Measurements from ENCODE around the gene MRPS11.
"Not testable (repeated sequence)": the region's sequence is repeated elsewhere in the genome, so short reads cannot be mapped to it uniquely, and the experiment has no call there.

The MRPS11 gene

GRCh38 chr15:88518903-88519302 is 51.4 kb downstream of the MRPS11 start:
- DNase-seq: no peak
- H3F3A ChIP-seq (ENCODE audit: insufficient read depth, low read length): no peaks in the 10 kb centered on the region
- H3K27me3 ChIP-seq (replicated peaks; ENCODE audit: insufficient read depth, low read length): no peaks in the 10 kb centered on the region
- no peaks in the 10 kb centered on the region for H4K20me1 ChIP-seq (ENCODE audit: insufficient read depth, low read length)
- H3K27ac ChIP-seq (ENCODE audit: low read length): no peak overlapping the region
- H3K79me2 ChIP-seq (ENCODE audit: low read length): no peaks in the 10 kb centered on the region
- no peaks in the 10 kb centered on the region for H3K9me3 ChIP-seq (replicated peaks; ENCODE audit: insufficient read depth, low read length)
- H3K4me1 ChIP-seq (ENCODE audit: low read length): no peaks in the 10 kb centered on the region
- TF ChIP-seq CTCF (IDR thresholded peaks at IDR 0.05; ENCODE audit: low read length) (no peak), EZH2 (optimal IDR thresholded peaks at IDR 0.05; ENCODE audit: low read depth, low read length) (no peak), EZH2phosphoT487 (IDR thresholded peaks at IDR 0.05; ENCODE audit: low read length) (no peak)
- no peaks in the 10 kb centered on the region for H3K36me3 ChIP-seq (replicated peaks; ENCODE audit: insufficient read depth, low read length)
- no peak overlapping the region for H2AFZ ChIP-seq (ENCODE audit: low read length)
- H3K4me2 ChIP-seq (ENCODE audit: low read depth, low read length): no peak overlapping the region
- no peaks in the 10 kb centered on the region for H3K9me2 ChIP-seq (replicated peaks; ENCODE audit: insufficient read depth, low read length)
- no peak overlapping the region for H3K9ac ChIP-seq (ENCODE audit: low read length)
- H3K4me3 ChIP-seq (ENCODE audit: low read length): no peak overlapping the region

- H3K9me3 ChIP-seq (replicated peaks; ENCODE audit: insufficient read depth, low read length): not testable (repeated sequence)
These were observed 56.6 kb downstream of the MRPS11 start for GRCh38 chr15:88524094-88524493.

GRCh38 chr15:88525418-88525817 is 57.9 kb downstream of the MRPS11 start:
- H4K20me1 ChIP-seq (ENCODE audit: insufficient read depth, low read length): no peaks in the 10 kb centered on the region
- DNase-seq: no peak
- H3K4me3 ChIP-seq (ENCODE audit: low read length): no peak overlapping the region
- no peaks in the 10 kb centered on the region for H3K79me2 ChIP-seq (ENCODE audit: low read length)
- H3K27ac ChIP-seq (ENCODE audit: low read length): no peak overlapping the region
- H3K27me3 ChIP-seq (replicated peaks; ENCODE audit: insufficient read depth, low read length): no peaks in the 10 kb centered on the region
- H3K4me2 ChIP-seq (ENCODE audit: low read depth, low read length): no peak overlapping the region
- no peaks in the 10 kb centered on the region for H3F3A ChIP-seq (ENCODE audit: insufficient read depth, low read length)
- TF ChIP-seq EZH2phosphoT487 (IDR thresholded peaks at IDR 0.05; ENCODE audit: low read length) (no peak), CTCF (IDR thresholded peaks at IDR 0.05; ENCODE audit: low read length) (no peak), EZH2 (optimal IDR thresholded peaks at IDR 0.05; ENCODE audit: low read depth, low read length) (no peak)
- H3K36me3 ChIP-seq (replicated peaks; ENCODE audit: insufficient read depth, low read length): peaks cover 3% of the 10 kb centered on the region; the same call in 1 of the 2 replicates
- no peak overlapping the region for H3K9ac ChIP-seq (ENCODE audit: low read length)
- H3K9me2 ChIP-seq (replicated peaks; ENCODE audit: insufficient read depth, low read length): no peaks in the 10 kb centered on the region
- H2AFZ ChIP-seq (ENCODE audit: low read length): no peak overlapping the region
- H3K9me3 ChIP-seq (replicated peaks; ENCODE audit: insufficient read depth, low read length): no peaks in the 10 kb centered on the region
- H3K4me1 ChIP-seq (ENCODE audit: low read length): no peaks in the 10 kb centered on the region

More at GRCh38 chr15:88524094-88524493, 56.6 kb downstream of the MRPS11 start:
- H3K4me2 ChIP-seq (ENCODE audit: low read depth, low read length); H3K27ac ChIP-seq (ENCODE audit: low read length); H4K20me1 ChIP-seq (ENCODE audit: insufficient read depth, low read length); H3K4me1 ChIP-seq (ENCODE audit: low read length); H3K79me2 ChIP-seq (ENCODE audit: low read length); H2AFZ ChIP-seq (ENCODE audit: low read length); DNase-seq; H3F3A ChIP-seq (ENCODE audit: insufficient read depth, low read length); H3K36me3 ChIP-seq (replicated peaks; ENCODE audit: insufficient read depth, low read length); H3K27me3 ChIP-seq (replicated peaks; ENCODE audit: insufficient read depth, low read length); H3K9ac ChIP-seq (ENCODE audit: low read length); H3K9me2 ChIP-seq (replicated peaks; ENCODE audit: insufficient read depth, low read length); H3K4me3 ChIP-seq (ENCODE audit: low read length): not testable (repeated sequence)

- H2AFZ ChIP-seq (ENCODE audit: low read length): no peak overlapping the region
- no peak overlapping the region for H3K9ac ChIP-seq (ENCODE audit: low read length)
- H3K4me1 ChIP-seq (ENCODE audit: low read length): no peaks in the 10 kb centered on the region
- DNase-seq: no peak
- no peak overlapping the region for H3K4me3 ChIP-seq (ENCODE audit: low read length)
- H3K27me3 ChIP-seq (replicated peaks; ENCODE audit: insufficient read depth, low read length): no peaks in the 10 kb centered on the region
- no peaks in the 10 kb centered on the region for H3K79me2 ChIP-seq (ENCODE audit: low read length)
- H3K9me2 ChIP-seq (replicated peaks; ENCODE audit: insufficient read depth, low read length): no peaks in the 10 kb centered on the region
- H3K27ac ChIP-seq (ENCODE audit: low read length): no peak overlapping the region
- H3K9me3 ChIP-seq (replicated peaks; ENCODE audit: insufficient read depth, low read length): no peaks in the 10 kb centered on the region
- no peaks in the 10 kb centered on the region for H4K20me1 ChIP-seq (ENCODE audit: insufficient read depth, low read length)
- TF ChIP-seq EZH2phosphoT487 (IDR thresholded peaks at IDR 0.05; ENCODE audit: low read length) (no peak), CTCF (IDR thresholded peaks at IDR 0.05; ENCODE audit: low read length) (no peak), EZH2 (optimal IDR thresholded peaks at IDR 0.05; ENCODE audit: low read depth, low read length) (no peak)
- peaks cover 3% of the 10 kb centered on the region; the same call in 1 of the 2 replicates for H3K36me3 ChIP-seq (replicated peaks; ENCODE audit: insufficient read depth, low read length)
- H3F3A ChIP-seq (ENCODE audit: insufficient read depth, low read length): no peaks in the 10 kb centered on the region
- no peak overlapping the region for H3K4me2 ChIP-seq (ENCODE audit: low read depth, low read length)
These were observed 58.9 kb downstream of the MRPS11 start for GRCh38 chr15:88526247-88526879.
